Stimulated activated CD4-positive, alpha-beta T cell treated with anti-CD3 and anti-CD28 coated beads, Interleukin-2, amount 100 ng/mL, for 24 hours (primary cell): ENCODE results near the gene INO80.
"Not testable (repeated sequence)": the region's sequence is repeated elsewhere in the genome, so short reads cannot be mapped to it uniquely, and the experiment has no call there.

Experiments used
- DNase-seq, 2 donors: peaks; one replicate each; pipeline ENCODE4 v3.0.0-alpha.2; 2020

INO80 gene

GRCh38 chr15:40995656-40996055 is 120.4 kb downstream of the INO80 start:
- no peak for DNase-seq

GRCh38 chr15:40992825-40993224 is 123.3 kb downstream of the INO80 start:
- no peak for DNase-seq

GRCh38 chr15:40992241-40992741 is 123.8 kb downstream of the INO80 start:
- DNase-seq = no peak

- DNase-seq = no peak
These were observed 124.7 kb downstream of the INO80 start for GRCh38 chr15:40991355-40991754.

GRCh38 chr15:40990789-40991188 is 125.3 kb downstream of the INO80 start:
- DNase-seq = no peak

- DNase-seq = no peak
These were observed 126.0 kb downstream of the INO80 start for GRCh38 chr15:40990080-40990479.

- DNase-seq = no peak
These were observed 127.9 kb downstream of the INO80 start for GRCh38 chr15:40988156-40988555.

GRCh38 chr15:40986820-40987219 is 129.3 kb downstream of the INO80 start:
- DNase-seq = no peak

- no peak for DNase-seq
These were observed 130.3 kb downstream of the INO80 start for GRCh38 chr15:40985541-40986330.

GRCh38 chr15:40984964-40985363 is 131.1 kb downstream of the INO80 start:
- no peak for DNase-seq

GRCh38 chr15:40984406-40984805 is 131.7 kb downstream of the INO80 start:
- no peak for DNase-seq

- DNase-seq = no peak
These were observed 133.2 kb downstream of the INO80 start for GRCh38 chr15:40982855-40983254.

GRCh38 chr15:40981186-40981585 is 134.9 kb downstream of the INO80 start:
- no peak for DNase-seq

- DNase-seq = no peak
These were observed 137.5 kb downstream of the INO80 start for GRCh38 chr15:40978562-40978961.

- DNase-seq = no peak
These were observed 137.9 kb downstream of the INO80 start for GRCh38 chr15:40978141-40978540.

- DNase-seq = no peak
These were observed 139.3 kb downstream of the INO80 start for GRCh38 chr15:40976819-40977218.

- no peak for DNase-seq
These were observed 141.2 kb downstream of the INO80 start for GRCh38 chr15:40974879-40975278.

- no peak for DNase-seq
These were observed 146.7 kb downstream of the INO80 start for GRCh38 chr15:40969363-40969762.

- no peak for DNase-seq
These were observed 147.6 kb downstream of the INO80 start for GRCh38 chr15:40968290-40969085.

- DNase-seq = no peak
These were observed 151.4 kb downstream of the INO80 start for GRCh38 chr15:40964634-40965033.

- DNase-seq = no peak
These were observed 152.1 kb downstream of the INO80 start for GRCh38 chr15:40964006-40964405.

- no peak for DNase-seq
These were observed 152.9 kb downstream of the INO80 start for GRCh38 chr15:40963201-40963600.

GRCh38 chr15:40962317-40962716 is 153.8 kb downstream of the INO80 start:
- DNase-seq = not testable (repeated sequence)

- not testable (repeated sequence) for DNase-seq
These were observed 154.3 kb downstream of the INO80 start for GRCh38 chr15:40961740-40962139.
